HS-27A (cell line): Measurements from ENCODE around the gene OR8H3.
"Not testable (repeated sequence)": the region's sequence is repeated elsewhere in the genome, so short reads cannot be mapped to it uniquely, and the experiment has no call there.

ENCODE experiments used
- DNase-seq: peaks from one replicate; pipeline ENCODE4 v3.0.0-alpha.2; 2012; ENCODE audit warnings: low read depth, missing footprints

Gene OR8H3

GRCh38 chr11:56122073-56122472, at the start of gene OR8H3:
OR8H3 (plus strand) TSS chr11:56122373; CDS start chr11:56122373, 0 bp downstream.
- DNase-seq = no peak

- DNase-seq = no peak
Observed at GRCh38 chr11:56089697-56090096, 32.5 kb upstream of the OR8H3 start.

- DNase-seq = no peak
Observed at GRCh38 chr11:56093008-56093407, 29.2 kb upstream of the OR8H3 start, which contains the start of gene OR8I2. OR8I2 (plus strand) TSS chr11:56093308; CDS start chr11:56093308, 0 bp downstream.

DNA sequence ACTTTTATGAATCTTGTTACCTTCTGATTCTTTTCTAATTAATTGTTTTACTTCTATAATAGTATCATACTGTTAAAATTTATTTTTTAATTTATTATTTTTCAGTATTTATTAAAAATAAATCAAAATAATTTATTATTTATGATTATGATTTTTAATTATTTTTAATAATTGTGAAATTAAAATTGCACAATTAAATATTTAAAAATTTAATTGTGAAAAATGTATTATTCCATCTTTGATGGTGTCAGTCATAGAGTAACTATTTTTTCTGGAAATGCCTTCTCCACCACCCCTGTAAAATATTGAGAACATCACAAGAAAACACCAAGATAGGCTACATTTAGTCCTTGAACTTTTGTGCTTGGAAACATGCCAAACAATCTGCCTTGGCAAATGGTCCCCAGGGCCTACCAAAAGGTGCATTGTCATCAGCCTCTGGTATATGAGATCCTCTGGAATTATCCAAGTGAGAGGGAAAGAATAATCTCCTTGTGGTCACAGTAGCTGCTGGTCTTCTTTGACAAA, 18.9 kb upstream of the OR8H3 start, which contains the start of gene OR8H2:
OR8H2 (plus strand) TSS at position 478 of the 528 bp plus-strand sequence. CDS start 1,356 bp downstream, outside the sequence.
- no peak for DNase-seq

DNA sequence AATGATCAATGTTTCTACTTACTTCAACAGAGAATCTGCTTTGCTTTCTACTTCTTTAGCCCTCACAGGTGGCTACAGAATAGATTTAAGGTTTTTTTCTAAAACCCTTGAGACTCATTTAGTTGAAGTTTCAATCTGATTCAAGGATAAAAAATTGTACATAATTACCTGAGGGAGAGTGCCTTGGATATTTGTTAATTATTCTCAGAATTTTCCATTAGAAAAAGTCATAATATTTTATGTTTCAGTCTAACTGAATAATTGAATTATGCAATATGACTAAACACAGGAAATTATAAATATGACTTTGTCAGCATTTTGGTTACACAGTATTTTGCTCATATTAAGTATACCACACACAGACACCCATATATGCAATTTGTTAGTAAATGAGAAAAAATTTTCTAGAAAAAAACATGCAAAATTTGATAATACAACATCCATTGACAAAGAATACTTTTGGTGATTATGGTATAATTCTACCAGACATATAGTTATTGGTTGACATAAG, 18.0 kb downstream of the OR8H3 start, which contains the start of gene OR8J3:
OR8J3 (minus strand) TSS at position 51 of the 511 bp plus-strand sequence. CDS start 2,483 bp downstream, outside the sequence.
- no peak for DNase-seq

- DNase-seq = not testable (repeated sequence)
Observed at GRCh38 chr11:56143681-56144080, 21.5 kb downstream of the OR8H3 start.

DNA sequence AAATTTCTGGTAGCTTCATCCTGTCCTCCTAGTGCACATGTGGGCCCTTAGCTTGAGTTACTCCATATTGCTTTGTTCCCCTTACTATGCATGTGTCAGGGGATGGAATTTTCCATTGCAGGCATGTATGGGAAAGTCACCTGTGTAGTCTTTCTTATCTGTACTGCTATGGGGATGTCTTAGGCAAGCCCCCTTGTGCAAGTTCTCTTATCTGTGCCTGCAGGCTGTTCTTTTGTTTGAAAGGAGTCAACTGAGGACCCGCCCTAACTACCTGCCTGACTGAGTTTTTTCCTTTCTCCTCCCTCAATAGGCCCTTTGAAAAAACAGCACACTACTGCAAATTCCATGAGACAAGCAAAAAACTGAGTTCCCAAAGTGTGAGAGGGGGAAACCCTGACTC, 29.2 kb downstream of the OR8H3 start:
- no peak for DNase-seq

- DNase-seq = no peak
Observed at GRCh38 chr11:56152333-56152732, 30.2 kb downstream of the OR8H3 start.

DNA sequence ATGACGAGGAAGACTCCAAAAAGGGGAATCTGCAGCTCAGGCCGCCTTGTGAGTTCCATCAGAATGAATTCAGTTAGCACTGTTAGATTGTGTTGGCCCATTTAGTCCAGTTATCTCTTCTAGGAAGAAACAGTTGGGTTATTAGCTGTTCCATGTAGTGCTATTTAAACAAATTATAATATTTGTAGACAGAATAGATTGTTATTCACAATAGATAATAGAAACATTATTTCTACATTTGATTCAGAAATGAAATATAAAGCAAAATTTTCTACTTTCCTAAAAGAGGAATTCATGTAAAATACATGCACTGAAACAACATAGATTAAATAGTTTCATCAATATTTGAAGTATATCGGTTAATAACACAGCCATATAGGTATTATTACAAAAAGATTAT, 38.0 kb downstream of the OR8H3 start, which contains the start of gene OR8K5:
OR8K5 (minus strand) TSS at position 101 of the 400 bp plus-strand sequence; CDS start at position 101, 0 bp downstream.
- DNase-seq = no peak

GRCh38 chr11:56163804-56164203, 41.6 kb downstream of the OR8H3 start:
- DNase-seq = no peak

DNA sequence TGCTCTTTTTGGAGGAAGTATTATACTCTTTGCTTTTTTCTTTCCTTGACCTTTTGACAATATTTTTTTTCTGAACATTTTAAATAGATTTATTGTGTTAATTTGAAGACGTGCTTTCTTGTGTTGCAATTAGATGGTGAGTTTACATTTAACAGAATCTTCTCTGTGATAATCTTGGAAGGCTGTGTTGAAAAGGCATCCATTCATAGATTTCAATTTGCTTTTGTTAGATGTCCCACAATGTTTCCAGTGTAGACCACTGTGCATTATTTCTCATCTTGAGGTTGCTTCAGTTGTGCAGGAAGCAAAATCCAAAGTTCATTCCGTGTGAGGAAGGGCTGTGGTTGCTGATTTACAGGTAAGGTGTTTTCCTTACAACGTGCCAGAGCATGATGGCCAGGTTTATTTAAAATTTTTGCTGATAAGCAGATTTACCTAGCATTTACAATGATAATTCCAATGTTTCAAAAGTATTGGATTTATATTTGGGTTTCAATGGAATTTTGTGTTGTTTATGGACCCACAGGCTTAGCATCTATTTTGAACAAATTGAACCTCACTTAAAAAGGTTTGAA, 50.2 kb downstream of the OR8H3 start:
- no peak for DNase-seq
